OCI-LY7 (cell line): ENCODE measurements around the gene TERB1.

Experiments used
- EZH2phosphoT487 ChIP-seq: fragments of 200-600 bp; sonication (generic); IDR thresholded peaks from 2 replicates; pipeline ENCODE4 v1.6.1; 2018; ENCODE audit warnings: low read depth, borderline replicate concordance, mild to moderate bottlenecking, mixed run types, antibody characterized with exemption, low read length, moderate library complexity, mixed read lengths
- TF ChIP-seq, protein P1 (sequence below): fragments of 200-600 bp; sonication (generic); conservative IDR thresholded peaks from 2 replicates; pipeline ENCODE4 v1.5.1; 2014; ENCODE audit warnings: mild to moderate bottlenecking, antibody characterized with exemption, low read length, moderate library complexity, mixed read lengths

GRCh38 chr16:66845791-66846221 lies 44.4 kb upstream of the TERB1 start:
- TF ChIP-seq, protein P1, sequence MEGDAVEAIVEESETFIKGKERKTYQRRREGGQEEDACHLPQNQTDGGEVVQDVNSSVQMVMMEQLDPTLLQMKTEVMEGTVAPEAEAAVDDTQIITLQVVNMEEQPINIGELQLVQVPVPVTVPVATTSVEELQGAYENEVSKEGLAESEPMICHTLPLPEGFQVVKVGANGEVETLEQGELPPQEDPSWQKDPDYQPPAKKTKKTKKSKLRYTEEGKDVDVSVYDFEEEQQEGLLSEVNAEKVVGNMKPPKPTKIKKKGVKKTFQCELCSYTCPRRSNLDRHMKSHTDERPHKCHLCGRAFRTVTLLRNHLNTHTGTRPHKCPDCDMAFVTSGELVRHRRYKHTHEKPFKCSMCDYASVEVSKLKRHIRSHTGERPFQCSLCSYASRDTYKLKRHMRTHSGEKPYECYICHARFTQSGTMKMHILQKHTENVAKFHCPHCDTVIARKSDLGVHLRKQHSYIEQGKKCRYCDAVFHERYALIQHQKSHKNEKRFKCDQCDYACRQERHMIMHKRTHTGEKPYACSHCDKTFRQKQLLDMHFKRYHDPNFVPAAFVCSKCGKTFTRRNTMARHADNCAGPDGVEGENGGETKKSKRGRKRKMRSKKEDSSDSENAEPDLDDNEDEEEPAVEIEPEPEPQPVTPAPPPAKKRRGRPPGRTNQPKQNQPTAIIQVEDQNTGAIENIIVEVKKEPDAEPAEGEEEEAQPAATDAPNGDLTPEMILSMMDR = no peak
- no peak for TF ChIP-seq EZH2phosphoT487
